ENCODE measurements around the gene KRT32. TPM values are rescaled to one million over a fixed set of nuclear protein-coding genes. Genes with fewer than 3 reads are reported as not detected.

Gene KRT32
- total RNA-seq, 4 donors from 2014 or later = 0.41 TPM; not detected in 3

GRCh38 chr17:41464682-41465081, 2.5 kb downstream of the KRT32 start:
- H3K27me3 ChIP-seq = peaks cover 0 to 2% (median 0%) of the 10 kb centered on the region in 3 donors
- ATAC-seq (peak; percentile 95 to 98), DNase-seq (peak; percentile 72 to 75)
- H3K27ac ChIP-seq = peak overlapping the region in 1 of 4 donors; percentile 51
- intact Hi-C loops (cut with DNase I; ENCODE audit: low total_unique reads) (no loop called here), in situ Hi-C loops (cut with MboI; ENCODE audit: low sequenced_read_pairs in 4 of 4) (no loop called here)
- no peaks in the 10 kb centered on the region for H3K36me3 ChIP-seq
- no peak overlapping the region for H3K4me3 ChIP-seq
- no peaks in the 10 kb centered on the region for H3K9me3 ChIP-seq
- no peak for TF ChIP-seq CTCF (IDR thresholded peaks at IDR 0.05 in 4 of 5, conservative IDR thresholded peaks at IDR 0.05 in 1 of 5)
- TF ChIP-seq POLR2A (IDR thresholded peaks at IDR 0.05) = no peak
- H3K4me1 ChIP-seq = no peaks in the 10 kb centered on the region

GRCh38 chr17:41464173-41464572, 3.0 kb downstream of the KRT32 start:
- intact Hi-C loops (cut with DNase I; ENCODE audit: low total_unique reads) = no loop called here
- Histone ChIP-seq H3K27me3 (peaks cover 0 to 2% (median 0%) of the 10 kb centered on the region in 3 donors), H3K4me3 (no peak overlapping the region), H3K9me3 (no peaks in the 10 kb centered on the region), H3K4me1 (no peaks in the 10 kb centered on the region), H3K27ac (no peak overlapping the region), H3K36me3 (no peaks in the 10 kb centered on the region)
- in situ Hi-C loops (cut with MboI; ENCODE audit: low sequenced_read_pairs in 4 of 4) = no loop called here
- no peak for ATAC-seq
- no peak for DNase-seq
- TF ChIP-seq CTCF (IDR thresholded peaks at IDR 0.05 in 4 of 5, conservative IDR thresholded peaks at IDR 0.05 in 1 of 5) = no peak
- no peak for TF ChIP-seq POLR2A (IDR thresholded peaks at IDR 0.05)

- no peak overlapping the region for H3K27ac ChIP-seq
- no peaks in the 10 kb centered on the region for H3K27me3 ChIP-seq
- H3K9me3 ChIP-seq = no peaks in the 10 kb centered on the region
- H3K4me1 ChIP-seq = no peaks in the 10 kb centered on the region
- intact Hi-C loops (cut with DNase I; ENCODE audit: low total_unique reads) = no loop called here
- in situ Hi-C loops (cut with MboI; ENCODE audit: low sequenced_read_pairs in 4 of 4) = no loop called here
- H3K36me3 ChIP-seq = no peaks in the 10 kb centered on the region
- no peak for TF ChIP-seq POLR2A (IDR thresholded peaks at IDR 0.05)
- TF ChIP-seq CTCF (IDR thresholded peaks at IDR 0.05 in 4 of 5, conservative IDR thresholded peaks at IDR 0.05 in 1 of 5) = no peak
- DNase-seq = no peak
- ATAC-seq = no peak
- H3K4me3 ChIP-seq = no peak overlapping the region
These were observed 3.4 kb downstream of the KRT32 start for GRCh38 chr17:41463746-41464145.

GRCh38 chr17:41462705-41463104, 4.5 kb downstream of the KRT32 start:
- Histone ChIP-seq H3K27me3 (no peaks in the 10 kb centered on the region), H3K4me1 (no peaks in the 10 kb centered on the region), H3K27ac (no peak overlapping the region), H3K4me3 (no peak overlapping the region), H3K36me3 (no peaks in the 10 kb centered on the region), H3K9me3 (no peaks in the 10 kb centered on the region)
- intact Hi-C loops (cut with DNase I; ENCODE audit: low total_unique reads) (no loop called here), in situ Hi-C loops (cut with MboI; ENCODE audit: low sequenced_read_pairs in 4 of 4) (no loop called here)
- ATAC-seq = no peak
- TF ChIP-seq CTCF (IDR thresholded peaks at IDR 0.05 in 4 of 5, conservative IDR thresholded peaks at IDR 0.05 in 1 of 5) = no peak
- no peak for TF ChIP-seq POLR2A (IDR thresholded peaks at IDR 0.05)
- no peak for DNase-seq

GRCh38 chr17:41457676-41458075, 9.5 kb downstream of the KRT32 start:
- no peak overlapping the region for H3K27ac ChIP-seq
- H3K4me3 ChIP-seq = no peak overlapping the region
- TF ChIP-seq CTCF (IDR thresholded peaks at IDR 0.05 in 4 of 5, conservative IDR thresholded peaks at IDR 0.05 in 1 of 5) = no peak
- TF ChIP-seq POLR2A (IDR thresholded peaks at IDR 0.05) = no peak
- intact Hi-C loops (cut with DNase I; ENCODE audit: low total_unique reads) (no loop called here), in situ Hi-C loops (cut with MboI; ENCODE audit: low sequenced_read_pairs in 4 of 4) (no loop called here)
- no peaks in the 10 kb centered on the region for H3K9me3 ChIP-seq
- no peaks in the 10 kb centered on the region for H3K36me3 ChIP-seq
- DNase-seq (no peak), ATAC-seq (no peak)
- no peaks in the 10 kb centered on the region for H3K4me1 ChIP-seq
- no peaks in the 10 kb centered on the region for H3K27me3 ChIP-seq
